ENCODE data around the gene RAI1. TPM values are rescaled to one million over a fixed set of nuclear protein-coding genes. Genes with fewer than 3 reads are reported as not detected.
A peak's percentile ranks its signal among the peaks of the same experiment; 100 is the strongest.

Gene RAI1
- total RNA-seq, 1 donor from 2014 or later = 39.1 TPM

DNA sequence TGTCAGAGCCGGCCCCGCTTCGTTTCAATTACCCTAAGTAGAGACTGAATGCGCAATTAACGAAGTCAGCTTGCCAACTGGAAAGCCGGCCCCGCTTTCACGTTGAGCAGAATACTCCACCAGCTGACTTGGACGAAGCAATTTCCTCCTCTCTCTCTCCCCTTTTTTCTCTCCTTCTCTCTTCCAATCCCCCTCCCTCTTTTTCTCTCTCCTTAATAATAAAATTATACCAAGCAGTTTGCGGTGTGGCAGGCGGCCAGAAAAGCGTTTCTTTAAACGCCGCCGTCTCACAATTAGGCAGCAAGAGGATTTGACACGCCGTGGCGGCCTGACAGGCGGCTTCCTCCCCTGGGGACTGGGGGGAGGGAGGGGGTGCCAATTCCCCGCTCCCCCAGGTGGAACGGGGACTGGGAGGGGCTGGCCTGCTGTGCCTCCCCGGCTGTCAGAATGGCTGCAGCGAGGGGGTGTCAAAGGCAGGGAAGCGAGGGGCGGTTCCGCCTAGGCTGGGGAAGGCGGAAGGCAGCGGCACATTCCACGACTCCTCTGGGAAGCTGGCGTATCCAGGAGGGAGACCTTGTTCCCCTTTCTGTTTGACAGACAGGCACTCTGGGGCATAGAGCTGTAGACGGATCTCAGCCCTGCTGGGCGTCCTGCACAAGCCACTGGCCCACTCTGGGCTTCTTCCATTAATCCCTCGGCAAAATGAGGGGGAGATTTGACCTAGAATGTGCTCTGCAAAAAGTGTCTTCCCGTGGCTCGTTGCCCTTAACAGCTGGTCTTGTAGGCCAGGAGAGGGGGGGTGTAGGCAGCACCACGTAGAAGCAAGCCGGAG is 102.8 kb downstream of the RAI1 start:
- H3K36me3 ChIP-seq (ENCODE audit: insufficient read depth, low read length) = no peaks in the 10 kb centered on the region
- FAIRE-seq (no peak), DNase-seq (ENCODE audit: low read depth) (peak; percentile 70)
- peak overlapping the region; percentile 7 for H3K9ac ChIP-seq (ENCODE audit: low read length)
- TF ChIP-seq, protein P1, sequence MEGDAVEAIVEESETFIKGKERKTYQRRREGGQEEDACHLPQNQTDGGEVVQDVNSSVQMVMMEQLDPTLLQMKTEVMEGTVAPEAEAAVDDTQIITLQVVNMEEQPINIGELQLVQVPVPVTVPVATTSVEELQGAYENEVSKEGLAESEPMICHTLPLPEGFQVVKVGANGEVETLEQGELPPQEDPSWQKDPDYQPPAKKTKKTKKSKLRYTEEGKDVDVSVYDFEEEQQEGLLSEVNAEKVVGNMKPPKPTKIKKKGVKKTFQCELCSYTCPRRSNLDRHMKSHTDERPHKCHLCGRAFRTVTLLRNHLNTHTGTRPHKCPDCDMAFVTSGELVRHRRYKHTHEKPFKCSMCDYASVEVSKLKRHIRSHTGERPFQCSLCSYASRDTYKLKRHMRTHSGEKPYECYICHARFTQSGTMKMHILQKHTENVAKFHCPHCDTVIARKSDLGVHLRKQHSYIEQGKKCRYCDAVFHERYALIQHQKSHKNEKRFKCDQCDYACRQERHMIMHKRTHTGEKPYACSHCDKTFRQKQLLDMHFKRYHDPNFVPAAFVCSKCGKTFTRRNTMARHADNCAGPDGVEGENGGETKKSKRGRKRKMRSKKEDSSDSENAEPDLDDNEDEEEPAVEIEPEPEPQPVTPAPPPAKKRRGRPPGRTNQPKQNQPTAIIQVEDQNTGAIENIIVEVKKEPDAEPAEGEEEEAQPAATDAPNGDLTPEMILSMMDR (IDR thresholded peaks at IDR 0.05; ENCODE audit: insufficient read depth, low read depth, low read length) = no peak
- TF ChIP-seq EZH2 (IDR thresholded peaks at IDR 0.05; ENCODE audit: insufficient read depth, low read length) = no peak
- H3K79me2 ChIP-seq (ENCODE audit: insufficient read depth, low read length) = peaks cover 46% of the 10 kb centered on the region
- peak overlapping the region; percentile 86 for H3K4me2 ChIP-seq (ENCODE audit: low read length)
- H3K27me3 ChIP-seq (ENCODE audit: insufficient read depth, low read length) = no peaks in the 10 kb centered on the region
- peak overlapping the region; percentile 83 for H3K4me3 Mint-ChIP-seq (ENCODE audit: unreplicated experiment)
- H3K9me3 ChIP-seq (ENCODE audit: insufficient read depth, low read depth, low read length) = no peaks in the 10 kb centered on the region
- H4K20me1 ChIP-seq (ENCODE audit: insufficient read depth, low read length) = peaks cover 80% of the 10 kb centered on the region
- H3K27ac ChIP-seq (ENCODE audit: low read depth, low read length) = no peak overlapping the region
- H3K4me1 Mint-ChIP-seq (ENCODE audit: low read depth, unreplicated experiment) = peaks cover 37% of the 10 kb centered on the region
- H3K4me1 ChIP-seq (ENCODE audit: insufficient read depth, low read length) = peaks cover 35% of the 10 kb centered on the region
- peak overlapping the region; percentile 46 for H3K4me3 ChIP-seq (ENCODE audit: insufficient read depth, low read depth, low read length)
- no peaks in the 10 kb centered on the region for H3K9me3 Mint-ChIP-seq (ENCODE audit: unreplicated experiment)
- H2AFZ ChIP-seq (ENCODE audit: low read depth, low read length) = no peak overlapping the region
- no peaks in the 10 kb centered on the region for H3K36me3 Mint-ChIP-seq (ENCODE audit: low read depth, unreplicated experiment)
- no peak overlapping the region for H3K27ac Mint-ChIP-seq (ENCODE audit: unreplicated experiment)
- H3K27me3 Mint-ChIP-seq (ENCODE audit: low read depth, unreplicated experiment) = no peaks in the 10 kb centered on the region

DNA sequence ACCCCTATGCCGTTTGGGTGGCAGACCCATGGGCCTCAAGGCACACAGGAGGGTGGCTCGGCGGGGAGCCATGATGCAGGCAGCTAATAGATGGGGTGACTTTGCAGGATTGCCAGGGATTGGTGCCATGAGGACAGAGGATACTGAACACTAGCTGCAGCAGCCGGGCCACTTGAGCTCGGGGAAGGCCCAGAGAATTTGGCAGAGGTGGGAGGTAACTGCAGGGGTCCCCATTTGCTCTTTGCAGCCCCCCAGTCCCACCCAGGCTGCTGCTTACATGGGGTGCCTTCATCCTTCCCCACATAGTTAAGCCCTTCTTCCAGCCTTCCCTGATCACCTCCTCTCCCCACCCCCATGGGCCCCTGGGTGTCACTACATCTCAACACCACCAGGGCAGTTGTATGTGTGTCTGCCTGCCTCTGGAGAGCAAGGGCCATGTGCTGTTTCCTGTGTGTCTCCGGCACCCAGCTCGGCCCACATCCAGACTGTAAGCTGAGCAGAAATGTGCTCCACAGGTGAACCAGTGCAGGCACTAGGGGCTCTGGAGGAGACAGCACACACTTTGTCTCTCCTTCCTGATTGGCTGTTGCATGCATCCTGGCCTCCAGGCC is 103.5 kb downstream of the RAI1 start:
- Mint-ChIP-seq H3K4me1 (ENCODE audit: low read depth, unreplicated experiment) (peaks cover 37% of the 10 kb centered on the region), H3K27ac (ENCODE audit: unreplicated experiment) (peak overlapping the region; percentile 47), H3K4me3 (ENCODE audit: unreplicated experiment) (peak overlapping the region; percentile 83), H3K27me3 (ENCODE audit: low read depth, unreplicated experiment) (no peaks in the 10 kb centered on the region), H3K36me3 (ENCODE audit: low read depth, unreplicated experiment) (no peaks in the 10 kb centered on the region), H3K9me3 (ENCODE audit: unreplicated experiment) (no peaks in the 10 kb centered on the region)
- no peak for FAIRE-seq
- H3K79me2 ChIP-seq (ENCODE audit: insufficient read depth, low read length) = peaks cover 51% of the 10 kb centered on the region
- H3K9ac ChIP-seq (ENCODE audit: low read length) = no peak overlapping the region
- peaks cover 35% of the 10 kb centered on the region for H3K4me1 ChIP-seq (ENCODE audit: insufficient read depth, low read length)
- no peak overlapping the region for H3K4me3 ChIP-seq (ENCODE audit: insufficient read depth, low read depth, low read length)
- no peak overlapping the region for H3K27ac ChIP-seq (ENCODE audit: low read depth, low read length)
- peaks cover 82% of the 10 kb centered on the region for H4K20me1 ChIP-seq (ENCODE audit: insufficient read depth, low read length)
- peak overlapping the region; percentile 86 for H3K4me2 ChIP-seq (ENCODE audit: low read length)
- TF ChIP-seq EZH2 (IDR thresholded peaks at IDR 0.05; ENCODE audit: insufficient read depth, low read length) = no peak
- TF ChIP-seq, protein P1 (IDR thresholded peaks at IDR 0.05; ENCODE audit: insufficient read depth, low read depth, low read length) = peak; percentile 24
- no peak for DNase-seq (ENCODE audit: low read depth)
- no peak overlapping the region for H2AFZ ChIP-seq (ENCODE audit: low read depth, low read length)
- H3K9me3 ChIP-seq (ENCODE audit: insufficient read depth, low read depth, low read length) = no peaks in the 10 kb centered on the region
- no peaks in the 10 kb centered on the region for H3K27me3 ChIP-seq (ENCODE audit: insufficient read depth, low read length)
- no peaks in the 10 kb centered on the region for H3K36me3 ChIP-seq (ENCODE audit: insufficient read depth, low read length)
